Skeletal muscle satellite cell (primary cell): ENCODE results near the gene THRB.

Experiments used
- H3K27me3 ChIP-seq: 2 replicates; pipeline ENCODE4 v1.7.0; 2013; ENCODE audit warnings: low read length; ENCODE audit not compliant: control insufficient read depth, insufficient read depth
- H3K36me3 ChIP-seq: 2 replicates; pipeline ENCODE4 v1.7.0; 2013; ENCODE audit warnings: mild to moderate bottlenecking, control low read depth, low read length; ENCODE audit not compliant: insufficient read depth
- H3K4me1 ChIP-seq: 2 replicates; pipeline ENCODE4 v1.7.0; 2013; ENCODE audit warnings: low read length; ENCODE audit not compliant: control insufficient read depth, insufficient read depth
- H3K4me2 ChIP-seq: 2 replicates; pipeline ENCODE4 v1.7.0; 2013; ENCODE audit warnings: mild to moderate bottlenecking, low read length
- H3K4me3 ChIP-seq: 2 replicates; pipeline ENCODE4 v1.7.0; 2013; ENCODE audit warnings: low read length
- H3K9ac ChIP-seq: 2 replicates; pipeline ENCODE4 v1.7.0; 2013; ENCODE audit warnings: mild to moderate bottlenecking, low read depth, low read length, moderate library complexity
- H3K9me3 ChIP-seq: replicated peaks from 2 replicates; pipeline ENCODE4 v1.7.0; 2013; ENCODE audit warnings: mild to moderate bottlenecking, control low read depth, low read length

Gene THRB

GRCh38 chr3:24396338-24396737, 98.3 kb downstream of the THRB start:
- Histone ChIP-seq H3K9me3 (no peaks in the 10 kb centered on the region), H3K4me1 (no peaks in the 10 kb centered on the region), H3K36me3 (no peaks in the 10 kb centered on the region), H3K4me3 (no peak overlapping the region), H3K4me2 (no peak overlapping the region), H3K27me3 (no peaks in the 10 kb centered on the region), H3K9ac (no peak overlapping the region)

GRCh38 chr3:24394754-24395153, 99.9 kb downstream of the THRB start:
- Histone ChIP-seq H3K9me3 (no peaks in the 10 kb centered on the region), H3K36me3 (no peaks in the 10 kb centered on the region), H3K9ac (no peak overlapping the region), H3K4me1 (peaks cover 3% of the 10 kb centered on the region), H3K4me3 (no peak overlapping the region), H3K27me3 (no peaks in the 10 kb centered on the region), H3K4me2 (no peak overlapping the region)

- peaks cover 15% of the 10 kb centered on the region for H3K4me1 ChIP-seq
- H3K9ac ChIP-seq, result no peak overlapping the region
- H3K36me3 ChIP-seq, result no peaks in the 10 kb centered on the region
- H3K4me2 ChIP-seq, result no peak overlapping the region
- H3K9me3 ChIP-seq, result no peaks in the 10 kb centered on the region
- H3K27me3 ChIP-seq, result no peaks in the 10 kb centered on the region
- H3K4me3 ChIP-seq, result no peak overlapping the region
Observed at GRCh38 chr3:24393316-24393715, 101.3 kb downstream of the THRB start.

GRCh38 chr3:24390169-24391130, 104.2 kb downstream of the THRB start:
- no peak overlapping the region for H3K4me2 ChIP-seq
- H3K4me3 ChIP-seq, result no peak overlapping the region
- peaks cover 35% of the 10 kb centered on the region for H3K4me1 ChIP-seq
- H3K27me3 ChIP-seq, result no peaks in the 10 kb centered on the region
- no peaks in the 10 kb centered on the region for H3K36me3 ChIP-seq
- H3K9me3 ChIP-seq, result no peaks in the 10 kb centered on the region
- no peak overlapping the region for H3K9ac ChIP-seq

- H3K4me3 ChIP-seq, result no peak overlapping the region
- no peak overlapping the region for H3K4me2 ChIP-seq
- no peak overlapping the region for H3K9ac ChIP-seq
- H3K4me1 ChIP-seq, result peaks cover 35% of the 10 kb centered on the region
- no peaks in the 10 kb centered on the region for H3K27me3 ChIP-seq
- no peaks in the 10 kb centered on the region for H3K9me3 ChIP-seq
- H3K36me3 ChIP-seq, result no peaks in the 10 kb centered on the region
Observed at GRCh38 chr3:24389108-24390090, 105.3 kb downstream of the THRB start.

- H3K27me3 ChIP-seq, result no peaks in the 10 kb centered on the region
Observed at GRCh38 chr3:24388611-24389010, 106.0 kb downstream of the THRB start.

GRCh38 chr3:24388159-24388558, 106.5 kb downstream of the THRB start:
- peaks cover 35% of the 10 kb centered on the region for H3K4me1 ChIP-seq
- no peaks in the 10 kb centered on the region for H3K9me3 ChIP-seq
- no peak overlapping the region for H3K4me3 ChIP-seq
- H3K9ac ChIP-seq, result no peak overlapping the region
- H3K4me2 ChIP-seq, result no peak overlapping the region
- no peaks in the 10 kb centered on the region for H3K36me3 ChIP-seq
- H3K27me3 ChIP-seq, result no peaks in the 10 kb centered on the region

More at GRCh38 chr3:24388611-24389010, 106.0 kb downstream of the THRB start:
- no peaks in the 10 kb centered on the region for H3K9me3 ChIP-seq
- H3K4me1 ChIP-seq, result peaks cover 35% of the 10 kb centered on the region
- H3K4me2 ChIP-seq, result no peak overlapping the region
- no peaks in the 10 kb centered on the region for H3K36me3 ChIP-seq
- H3K4me3 ChIP-seq, result no peak overlapping the region
- no peak overlapping the region for H3K9ac ChIP-seq

- H3K36me3 ChIP-seq, result no peaks in the 10 kb centered on the region
- no peaks in the 10 kb centered on the region for H3K27me3 ChIP-seq
- no peak overlapping the region for H3K4me3 ChIP-seq
- no peaks in the 10 kb centered on the region for H3K9me3 ChIP-seq
- peaks cover 35% of the 10 kb centered on the region for H3K4me1 ChIP-seq
- peak overlapping the region; percentile 30 for H3K4me2 ChIP-seq
- peak overlapping the region; percentile 13 for H3K9ac ChIP-seq
Observed at GRCh38 chr3:24387493-24387892, 107.2 kb downstream of the THRB start.

GRCh38 chr3:24387000-24387399, 107.7 kb downstream of the THRB start:
- no peak overlapping the region for H3K4me3 ChIP-seq
- H3K4me1 ChIP-seq, result peaks cover 35% of the 10 kb centered on the region
- no peak overlapping the region for H3K9ac ChIP-seq
- H3K4me2 ChIP-seq, result peak overlapping the region; percentile 30
- no peaks in the 10 kb centered on the region for H3K27me3 ChIP-seq
- no peaks in the 10 kb centered on the region for H3K9me3 ChIP-seq
- H3K36me3 ChIP-seq, result no peaks in the 10 kb centered on the region

GRCh38 chr3:24386458-24386857, 108.2 kb downstream of the THRB start:
- no peaks in the 10 kb centered on the region for H3K9me3 ChIP-seq
- no peaks in the 10 kb centered on the region for H3K27me3 ChIP-seq
- no peak overlapping the region for H3K4me2 ChIP-seq
- H3K4me3 ChIP-seq, result no peak overlapping the region
- H3K36me3 ChIP-seq, result no peaks in the 10 kb centered on the region
- H3K9ac ChIP-seq, result no peak overlapping the region
- peaks cover 35% of the 10 kb centered on the region for H3K4me1 ChIP-seq

- Histone ChIP-seq H3K4me3 (no peak overlapping the region), H3K27me3 (no peaks in the 10 kb centered on the region), H3K36me3 (no peaks in the 10 kb centered on the region), H3K9me3 (no peaks in the 10 kb centered on the region), H3K4me1 (peaks cover 35% of the 10 kb centered on the region), H3K4me2 (no peak overlapping the region), H3K9ac (no peak overlapping the region)
Observed at GRCh38 chr3:24385012-24385615, 109.5 kb downstream of the THRB start.
